H9 (cell line): ENCODE data around the gene TOM1L2. TPM values are rescaled to one million over a fixed set of nuclear protein-coding genes. Genes with fewer than 3 reads are reported as not detected.

Experiments
- DNase-seq: peaks from one replicate; pipeline ENCODE4 v3.0.0-alpha.2; 2017
- H2AFZ ChIP-seq: one replicate; pipeline ENCODE4 v1.6.1; 2013; ENCODE audit warnings: mild to moderate bottlenecking, low read length, control low read depth, moderate library complexity
- H2AK5ac ChIP-seq: 2 replicates; pipeline ENCODE4 v1.6.1; 2013; ENCODE audit warnings: low read length, control low read depth, mixed read lengths; ENCODE audit not compliant: insufficient read length
- H2BK120ac ChIP-seq: one replicate; pipeline ENCODE4 v1.6.1; 2013; ENCODE audit warnings: low read depth, mild to moderate bottlenecking, low read length, control low read depth, inconsistent platforms; ENCODE audit not compliant: poor library complexity, severe bottlenecking
- H2BK12ac ChIP-seq: 2 replicates; pipeline ENCODE4 v1.6.1; 2013; ENCODE audit warnings: low read length, control low read depth, mixed read lengths, low read depth; ENCODE audit not compliant: insufficient read length
- H2BK15ac ChIP-seq: 2 replicates; pipeline ENCODE4 v1.6.1; 2013; ENCODE audit warnings: low read depth, low read length, control low read depth
- H2BK20ac ChIP-seq: one replicate; pipeline ENCODE4 v1.6.1; 2013; ENCODE audit warnings: low read depth, mild to moderate bottlenecking, low read length, control low read depth, inconsistent platforms; ENCODE audit not compliant: poor library complexity, severe bottlenecking
- H2BK5ac ChIP-seq: 2 replicates; pipeline ENCODE4 v1.6.1; 2013; ENCODE audit warnings: low read length, control low read depth, mixed read lengths; ENCODE audit not compliant: insufficient read length
- H3K14ac ChIP-seq: 2 replicates; pipeline ENCODE4 v1.6.1; 2013; ENCODE audit warnings: low read length, control low read depth; ENCODE audit not compliant: insufficient read depth
- H3K18ac ChIP-seq: 2 replicates; pipeline ENCODE4 v1.6.1; 2013; ENCODE audit warnings: low read depth, mild to moderate bottlenecking, mixed read lengths, low read length, control low read depth; ENCODE audit not compliant: insufficient read length
- H3K23ac ChIP-seq: 2 replicates; pipeline ENCODE4 v1.6.1; 2013; ENCODE audit warnings: low read length, control low read depth, mixed read lengths, low read depth; ENCODE audit not compliant: insufficient read length
- H3K23me2 ChIP-seq: 2 replicates; pipeline ENCODE4 v1.6.1; 2013; ENCODE audit warnings: low read depth, mild to moderate bottlenecking, mixed read lengths, low read length, control low read depth; ENCODE audit not compliant: insufficient read length, poor library complexity, severe bottlenecking
- H3K27ac ChIP-seq: 2 replicates; pipeline ENCODE4 v1.5.1; 2013; ENCODE audit warnings: low read length, control low read depth, mixed read lengths, low read depth; ENCODE audit not compliant: insufficient read length
- H3K27me3 ChIP-seq: 2 replicates; pipeline ENCODE4 v1.6.1; 2013; ENCODE audit warnings: low read length, control low read depth, inconsistent platforms; ENCODE audit not compliant: insufficient read depth
- H3K4ac ChIP-seq: 2 replicates; pipeline ENCODE4 v1.6.1; 2013; ENCODE audit warnings: low read depth, mild to moderate bottlenecking, control low read depth, inconsistent platforms, low read length, moderate library complexity
- H3K4me1 ChIP-seq: 2 replicates; pipeline ENCODE4 v1.6.1; 2013; ENCODE audit warnings: low read length, control low read depth, inconsistent platforms; ENCODE audit not compliant: insufficient read depth
- H3K4me2 ChIP-seq: 2 replicates; pipeline ENCODE4 v1.6.1; 2013; ENCODE audit warnings: low read length, control low read depth, mixed read lengths; ENCODE audit not compliant: insufficient read length, insufficient read depth
- H3K56ac ChIP-seq: 2 replicates; pipeline ENCODE4 v1.6.1; 2013; ENCODE audit warnings: low read depth, mild to moderate bottlenecking, mixed read lengths, low read length, control low read depth; ENCODE audit not compliant: insufficient read length
- H3K79me1 ChIP-seq: 2 replicates; pipeline ENCODE4 v1.6.1; 2013; ENCODE audit warnings: low read depth, mild to moderate bottlenecking, moderate library complexity, low read length, control low read depth, inconsistent platforms; ENCODE audit not compliant: insufficient read depth, poor library complexity, severe bottlenecking
- H3K79me2 ChIP-seq: 2 replicates; pipeline ENCODE4 v1.6.1; 2013; ENCODE audit warnings: low read length, control low read depth, inconsistent platforms; ENCODE audit not compliant: insufficient read depth
- H3K9ac ChIP-seq: 2 replicates; pipeline ENCODE4 v1.6.1; 2013; ENCODE audit warnings: low read length, control low read depth, mixed read lengths; ENCODE audit not compliant: insufficient read length; ENCODE audit errors: extremely low read depth
- H3K9me3 ChIP-seq: one replicate; pipeline ENCODE4 v1.6.1; 2013; ENCODE audit warnings: low read depth, low read length, inconsistent platforms; ENCODE audit not compliant: control insufficient read depth
- H3T11ph ChIP-seq: one replicate; pipeline ENCODE4 v1.6.1; 2013; ENCODE audit warnings: mild to moderate bottlenecking, low read length, control low read depth, inconsistent platforms
- H4K20me1 ChIP-seq: one replicate; pipeline ENCODE4 v1.6.1; 2013; ENCODE audit not compliant: control insufficient read depth, insufficient read length, insufficient read depth
- H4K5ac ChIP-seq: 2 replicates; pipeline ENCODE4 v1.6.1; 2013; ENCODE audit warnings: low read depth, mild to moderate bottlenecking, mixed read lengths, low read length, control low read depth; ENCODE audit not compliant: insufficient read length
- H4K8ac ChIP-seq: replicated peaks from 2 replicates; pipeline ENCODE4 v1.6.1; 2013; ENCODE audit warnings: low read length, control low read depth, mixed read lengths, low read depth; ENCODE audit not compliant: insufficient read length
- H4K91ac ChIP-seq: 2 replicates; pipeline ENCODE4 v1.6.1; 2013; ENCODE audit warnings: low read depth, mild to moderate bottlenecking, moderate library complexity, mixed read lengths, low read length, control low read depth; ENCODE audit not compliant: insufficient read length
- H3K27ac Mint-ChIP-seq, 3 experiments: 2 replicates in 2 of 3; 3 replicates in 1 of 3; pipeline ENCODE4 v1.8.0; 2020 to 2021; ENCODE audit warnings: mixed read lengths in 3 of 3, mild to moderate bottlenecking in 1 of 3, moderate library complexity in 1 of 3
- H3K27me3 Mint-ChIP-seq: 2 replicates; pipeline ENCODE4 v1.8.0; 2021; ENCODE audit warnings: low read depth, mild to moderate bottlenecking, moderate library complexity, mixed read lengths
- H3K36me3 Mint-ChIP-seq, 3 experiments: 2 replicates in 2 of 3; 3 replicates in 1 of 3; pipeline ENCODE4 v1.8.0; 2020 to 2021; ENCODE audit warnings: low read depth in 3 of 3, mixed read lengths in 3 of 3; ENCODE audit not compliant: insufficient read depth in 1 of 3
- H3K4me1 Mint-ChIP-seq, 2 experiments: 2 replicates each; pipeline ENCODE4 v1.8.0; 2020; ENCODE audit warnings: mixed read lengths in 2 of 2
- H3K4me3 Mint-ChIP-seq, 2 experiments: 2 replicates in 1 of 2; 3 replicates in 1 of 2; pipeline ENCODE4 v1.8.0; 2020 to 2021; ENCODE audit warnings: mild to moderate bottlenecking in 2 of 2, mixed read lengths in 2 of 2, moderate library complexity in 1 of 2
- H3K9me3 Mint-ChIP-seq, 2 experiments: 2 replicates in 1 of 2; 3 replicates in 1 of 2; pipeline ENCODE4 v1.8.0; 2020; ENCODE audit warnings: mild to moderate bottlenecking in 2 of 2, mixed read lengths in 2 of 2, moderate library complexity in 1 of 2
- WGBS: extraction: QIAGEN DNeasy Blood & Tissue Kit; methylation state at CpG from one replicate; pipeline ENCODE4 v1.1.7; 2013; ENCODE audit warnings: missing lambda C conversion rate, low lambda C conversion rate, mixed read lengths; ENCODE audit not compliant: insufficient read length; ENCODE audit errors: extremely low coverage; 5-methylcytosine and 5-hydroxymethylcytosine counted together
- total RNA-seq: library from RNA; stranded (reverse); gene quantifications from 2 replicates; pipeline ENCODE4 v1.2.1, GENCODE V29; 2021
- TF ChIP-seq, protein P1 (sequence below): fragments of 200-600 bp; sonication (generic); conservative IDR thresholded peaks from 3 replicates; pipeline ENCODE4 v1.8.0; 2021; ENCODE audit warnings: antibody characterized with exemption, mild to moderate bottlenecking

TOM1L2 gene
- total RNA-seq, 1 experiment from 2014 or later = 4.6 TPM

DNA sequence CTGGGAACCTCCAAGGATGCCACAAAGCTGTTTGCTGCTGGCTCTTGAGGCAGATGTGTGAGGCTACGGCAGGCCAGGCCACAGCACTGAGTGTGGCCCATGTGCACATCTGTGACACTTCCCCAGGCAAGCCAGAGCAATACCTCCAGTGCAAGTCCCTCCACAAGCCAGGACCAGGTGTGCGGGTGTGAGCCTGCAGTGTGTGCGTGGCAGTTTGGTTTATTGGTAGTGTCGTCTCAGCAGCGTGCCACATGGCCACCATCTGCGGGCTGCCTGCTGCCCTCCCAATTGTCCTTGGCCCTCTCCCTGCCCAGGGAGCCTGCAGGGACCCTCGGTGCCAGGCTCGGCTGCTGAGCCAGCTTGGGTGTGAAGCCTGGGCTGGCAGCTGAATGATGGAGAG, 125.6 kb downstream of the TOM1L2 start:
- no peak overlapping the region for H3K4me2 ChIP-seq
- H2AFZ ChIP-seq = no peak overlapping the region
- H4K91ac ChIP-seq = no peak overlapping the region
- Mint-ChIP-seq H3K9me3 (no peaks in the 10 kb centered on the region), H3K36me3 (no peaks in the 10 kb centered on the region), H3K27me3 (no peaks in the 10 kb centered on the region; the same call in 1 of the 2 replicates), H3K4me3 (no peak overlapping the region), H3K4me1 (peaks cover 46 to 70% of the 10 kb centered on the region in 2 experiments), H3K27ac (no peak overlapping the region)
- no peak for DNase-seq
- H2AK5ac ChIP-seq = no peak overlapping the region
- no peak overlapping the region for H2BK12ac ChIP-seq
- no peak overlapping the region; the same call in 1 of the 2 replicates for H3K14ac ChIP-seq
- no peak overlapping the region for H2BK20ac ChIP-seq
- no peaks in the 10 kb centered on the region for H3K9me3 ChIP-seq
- H3K4me1 ChIP-seq = peaks cover 2% of the 10 kb centered on the region; the same call in 1 of the 2 replicates
- no peak overlapping the region for H2BK5ac ChIP-seq
- H3K23me2 ChIP-seq = no peaks in the 10 kb centered on the region
- no CpG with 5 or more reads among the region's 8 CpGs for WGBS
- no peaks in the 10 kb centered on the region for H3K79me2 ChIP-seq
- H3K23ac ChIP-seq = no peak overlapping the region
- no peak overlapping the region; the same call in 1 of the 2 replicates for H3K4ac ChIP-seq
- H2BK15ac ChIP-seq = no peak overlapping the region
- no peaks in the 10 kb centered on the region for H4K20me1 ChIP-seq
- H4K8ac ChIP-seq = no peak overlapping the region
- no peak overlapping the region for H3K56ac ChIP-seq
- no peak overlapping the region for H3K27ac ChIP-seq
- H3T11ph ChIP-seq = no peak overlapping the region
- no peak overlapping the region for H2BK120ac ChIP-seq
- no peaks in the 10 kb centered on the region for H3K27me3 ChIP-seq
- TF ChIP-seq, protein P1, sequence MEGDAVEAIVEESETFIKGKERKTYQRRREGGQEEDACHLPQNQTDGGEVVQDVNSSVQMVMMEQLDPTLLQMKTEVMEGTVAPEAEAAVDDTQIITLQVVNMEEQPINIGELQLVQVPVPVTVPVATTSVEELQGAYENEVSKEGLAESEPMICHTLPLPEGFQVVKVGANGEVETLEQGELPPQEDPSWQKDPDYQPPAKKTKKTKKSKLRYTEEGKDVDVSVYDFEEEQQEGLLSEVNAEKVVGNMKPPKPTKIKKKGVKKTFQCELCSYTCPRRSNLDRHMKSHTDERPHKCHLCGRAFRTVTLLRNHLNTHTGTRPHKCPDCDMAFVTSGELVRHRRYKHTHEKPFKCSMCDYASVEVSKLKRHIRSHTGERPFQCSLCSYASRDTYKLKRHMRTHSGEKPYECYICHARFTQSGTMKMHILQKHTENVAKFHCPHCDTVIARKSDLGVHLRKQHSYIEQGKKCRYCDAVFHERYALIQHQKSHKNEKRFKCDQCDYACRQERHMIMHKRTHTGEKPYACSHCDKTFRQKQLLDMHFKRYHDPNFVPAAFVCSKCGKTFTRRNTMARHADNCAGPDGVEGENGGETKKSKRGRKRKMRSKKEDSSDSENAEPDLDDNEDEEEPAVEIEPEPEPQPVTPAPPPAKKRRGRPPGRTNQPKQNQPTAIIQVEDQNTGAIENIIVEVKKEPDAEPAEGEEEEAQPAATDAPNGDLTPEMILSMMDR = no peak
- H3K9ac ChIP-seq = no peak overlapping the region
- no peak overlapping the region for H4K5ac ChIP-seq
- H3K18ac ChIP-seq = no peak overlapping the region
- no peaks in the 10 kb centered on the region for H3K79me1 ChIP-seq
